AG09319 (cell line): ENCODE data around the gene THG1L.

Source experiments
- DNase-seq: peaks from one replicate; pipeline ENCODE4 v3.0.0-alpha.2; 2010; ENCODE audit warnings: low read depth; ENCODE audit errors: extremely low read depth
- TF ChIP-seq, protein P1 (sequence below): IDR thresholded peaks from 2 replicates; pipeline ENCODE4 v1.5.1; 2011; ENCODE audit warnings: low read depth, mild to moderate bottlenecking, inconsistent platforms, low read length, moderate library complexity

Gene THG1L

DNA sequence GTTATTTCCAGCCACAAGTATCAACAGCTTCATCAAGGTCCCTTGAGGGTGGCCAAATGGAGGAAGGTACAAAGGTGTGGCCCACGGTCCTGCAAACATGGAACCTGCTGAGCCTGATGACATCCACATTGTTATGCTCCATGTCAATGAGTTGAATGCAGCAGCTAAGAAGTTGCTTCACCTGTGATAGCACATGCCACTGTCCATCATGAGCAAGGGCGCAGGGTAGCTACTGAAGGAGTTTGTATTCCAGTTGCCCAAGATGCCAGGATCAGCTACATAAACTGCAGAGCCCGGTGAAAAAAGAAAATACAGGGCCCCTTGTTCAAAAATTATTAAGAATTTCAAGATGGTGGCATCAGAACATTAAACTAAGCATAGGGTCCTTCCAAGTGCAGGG, 36.5 kb downstream of the THG1L start:
- no peak for DNase-seq
- TF ChIP-seq, protein P1, sequence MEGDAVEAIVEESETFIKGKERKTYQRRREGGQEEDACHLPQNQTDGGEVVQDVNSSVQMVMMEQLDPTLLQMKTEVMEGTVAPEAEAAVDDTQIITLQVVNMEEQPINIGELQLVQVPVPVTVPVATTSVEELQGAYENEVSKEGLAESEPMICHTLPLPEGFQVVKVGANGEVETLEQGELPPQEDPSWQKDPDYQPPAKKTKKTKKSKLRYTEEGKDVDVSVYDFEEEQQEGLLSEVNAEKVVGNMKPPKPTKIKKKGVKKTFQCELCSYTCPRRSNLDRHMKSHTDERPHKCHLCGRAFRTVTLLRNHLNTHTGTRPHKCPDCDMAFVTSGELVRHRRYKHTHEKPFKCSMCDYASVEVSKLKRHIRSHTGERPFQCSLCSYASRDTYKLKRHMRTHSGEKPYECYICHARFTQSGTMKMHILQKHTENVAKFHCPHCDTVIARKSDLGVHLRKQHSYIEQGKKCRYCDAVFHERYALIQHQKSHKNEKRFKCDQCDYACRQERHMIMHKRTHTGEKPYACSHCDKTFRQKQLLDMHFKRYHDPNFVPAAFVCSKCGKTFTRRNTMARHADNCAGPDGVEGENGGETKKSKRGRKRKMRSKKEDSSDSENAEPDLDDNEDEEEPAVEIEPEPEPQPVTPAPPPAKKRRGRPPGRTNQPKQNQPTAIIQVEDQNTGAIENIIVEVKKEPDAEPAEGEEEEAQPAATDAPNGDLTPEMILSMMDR: no peak

DNA sequence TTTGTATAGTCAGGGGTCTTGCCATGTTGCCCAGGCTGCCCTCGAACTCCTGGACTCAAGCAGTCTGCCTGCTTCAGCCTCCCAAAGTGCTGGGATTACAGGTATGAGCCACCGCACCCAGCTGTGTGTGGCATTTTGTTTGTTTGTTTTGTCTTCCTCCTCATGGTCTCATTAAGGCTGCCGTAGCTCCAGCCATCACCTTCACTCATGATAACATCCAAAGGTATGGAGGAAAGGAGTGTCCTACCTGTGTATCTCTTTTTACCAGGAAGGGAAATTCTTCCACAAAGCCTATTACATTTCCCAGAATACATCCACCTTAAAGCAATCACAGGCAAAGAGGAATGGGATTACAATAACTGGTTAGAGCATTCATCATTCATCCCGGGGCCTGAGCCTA, 39.4 kb downstream of the THG1L start:
- TF ChIP-seq, protein P1: no peak
- no peak for DNase-seq

DNA sequence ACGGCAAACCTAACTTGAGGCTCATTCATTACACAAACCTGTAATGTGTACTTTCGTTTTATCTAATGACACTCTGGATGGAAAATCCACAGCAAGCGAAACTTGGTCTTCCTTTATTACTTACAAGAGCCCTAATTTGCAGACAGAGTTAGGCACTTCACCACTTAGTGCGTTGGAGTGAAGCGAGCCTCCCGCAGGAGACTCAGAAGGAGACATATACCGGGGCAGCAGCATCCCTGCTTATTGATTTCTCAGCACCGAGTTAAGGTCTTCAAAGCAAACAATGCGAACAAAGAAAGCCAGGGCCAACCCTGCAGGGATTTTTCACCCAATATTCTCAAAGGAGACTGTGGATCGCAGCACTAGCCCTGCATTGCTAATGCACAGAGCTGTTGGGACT, 40.9 kb downstream of the THG1L start:
- DNase-seq: no peak
- TF ChIP-seq, protein P1: no peak

DNA sequence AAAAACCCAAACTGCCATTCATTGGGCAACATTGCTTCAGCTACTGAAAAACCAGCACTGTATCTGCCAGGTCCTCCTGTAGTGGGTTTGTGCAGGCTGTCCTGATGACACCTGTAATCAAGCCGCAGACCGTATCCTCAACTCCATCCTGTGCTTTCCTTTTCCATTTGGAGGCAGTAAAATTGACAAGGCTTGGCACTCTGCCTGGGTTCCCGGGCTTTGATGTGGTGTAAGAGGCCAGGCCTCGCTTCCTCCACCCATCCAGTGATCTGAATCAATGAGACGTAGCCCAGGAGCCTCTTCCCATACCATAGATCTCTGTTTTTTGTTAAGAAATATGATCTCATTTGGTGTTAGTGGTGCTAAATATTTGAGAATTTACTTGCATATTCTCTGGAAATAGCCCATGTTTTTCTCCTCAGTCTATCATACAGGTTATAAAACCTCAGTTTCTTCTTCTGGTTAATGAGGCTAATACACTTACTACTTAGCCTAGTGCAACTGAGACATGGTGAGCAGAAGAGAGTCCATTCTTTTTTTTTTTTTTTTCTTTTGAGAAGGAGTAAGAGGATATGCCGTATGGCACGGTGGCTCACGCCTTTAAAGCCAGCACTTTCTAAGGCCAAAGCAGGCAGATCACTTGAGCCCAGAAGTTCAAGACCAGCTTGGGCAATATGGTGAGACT, 47.0 kb downstream of the THG1L start:
- peak; percentile 8 for DNase-seq

DNA sequence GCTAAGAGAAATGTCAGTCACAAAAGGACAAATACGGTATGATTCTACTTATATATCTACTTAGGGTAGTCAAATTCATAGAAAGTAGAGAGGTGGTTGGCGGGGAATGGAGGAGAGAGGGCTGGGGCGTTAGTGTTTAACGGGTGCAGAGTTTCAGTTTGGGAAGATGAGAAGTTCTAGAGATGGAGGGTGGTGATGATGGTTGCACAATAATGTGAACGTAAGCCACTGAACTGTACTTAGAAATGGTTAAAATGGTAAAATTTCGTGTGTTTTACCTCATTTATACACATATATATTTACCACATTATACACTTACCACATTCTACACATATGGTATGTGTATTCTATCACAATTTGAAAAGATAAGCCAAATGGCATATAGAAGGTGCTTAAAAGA, 48.0 kb downstream of the THG1L start:
- DNase-seq: no peak
- TF ChIP-seq, protein P1: no peak

More for the DNA sequence above, 47.0 kb downstream of the THG1L start:
- TF ChIP-seq, protein P1: no peak

DNA sequence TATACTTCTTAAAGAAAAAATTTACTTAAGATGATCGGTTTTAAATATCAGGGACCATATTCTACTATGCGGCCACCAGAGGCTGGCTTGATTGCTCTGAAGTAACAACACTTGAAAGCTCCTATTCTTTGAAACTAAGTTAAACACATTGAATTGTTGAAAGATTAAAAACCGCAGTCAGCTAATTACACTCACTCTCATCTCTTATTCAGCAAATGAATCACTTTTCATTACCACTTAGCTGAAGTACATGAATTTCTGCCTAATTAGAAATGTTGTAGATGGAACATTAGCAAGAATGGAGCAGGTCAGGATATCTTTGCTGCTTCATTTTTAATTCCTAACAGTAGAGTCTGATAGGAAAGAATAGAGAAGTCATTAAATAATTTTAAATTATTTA, 54.6 kb downstream of the THG1L start:
- TF ChIP-seq, protein P1: no peak
- DNase-seq: no peak
